Hepatocyte (in vitro differentiated cells): Measurements from ENCODE around the gene ATP6V0A1. TPM values are rescaled to one million over a fixed set of nuclear protein-coding genes. Genes with fewer than 3 reads are reported as not detected.

ENCODE experiments used
- DNase-seq: peaks from one replicate; pipeline ENCODE4 v3.0.0-alpha.2; 2016; ENCODE audit warnings: low spot score
- H2AFZ ChIP-seq: fragments of 200-600 bp; sonication (generic); 2 replicates; pipeline ENCODE4 v1.6.0; 2016; ENCODE audit warnings: antibody characterized with exemption, mild to moderate bottlenecking
- H3K27ac ChIP-seq: fragments of 200-600 bp; sonication (generic); 2 replicates; pipeline ENCODE4 v1.5.1; 2016; ENCODE audit warnings: mild to moderate bottlenecking
- H3K27me3 ChIP-seq: fragments of 200-600 bp; sonication (generic); 2 replicates; pipeline ENCODE4 v1.6.1; 2016
- H3K36me3 ChIP-seq: fragments of 200-600 bp; sonication (generic); replicated peaks from 2 replicates; pipeline ENCODE4 v1.5.1; 2016; ENCODE audit warnings: low read depth; ENCODE audit not compliant: insufficient read depth
- H3K4me1 ChIP-seq: fragments of 200-600 bp; sonication (generic); 2 replicates; pipeline ENCODE4 v1.5.1; 2016; ENCODE audit warnings: mild to moderate bottlenecking, moderate library complexity; ENCODE audit not compliant: insufficient read depth
- H3K4me2 ChIP-seq: fragments of 200-600 bp; sonication (generic); 2 replicates; pipeline ENCODE4 v1.6.0; 2016
- H3K4me3 ChIP-seq: fragments of 200-600 bp; sonication (generic); 2 replicates; pipeline ENCODE4 v1.5.1; 2016; ENCODE audit warnings: mild to moderate bottlenecking
- H3K79me2 ChIP-seq: fragments of 200-600 bp; sonication (generic); 2 replicates; pipeline ENCODE4 v1.6.0; 2017; ENCODE audit warnings: mild to moderate bottlenecking
- H3K9me2 ChIP-seq: fragments of 200-600 bp; sonication (generic); replicated peaks from 2 replicates; pipeline ENCODE4 v1.6.0; 2017; ENCODE audit warnings: mild to moderate bottlenecking; ENCODE audit not compliant: insufficient read depth
- H3K9me3 ChIP-seq: fragments of 200-600 bp; sonication (generic); 2 replicates; pipeline ENCODE4 v1.5.1; 2016; ENCODE audit warnings: low read depth, mild to moderate bottlenecking
- H4K20me1 ChIP-seq: fragments of 200-600 bp; sonication (generic); 2 replicates; pipeline ENCODE4 v1.6.0; 2016; ENCODE audit warnings: mild to moderate bottlenecking; ENCODE audit not compliant: insufficient read depth, poor library complexity, severe bottlenecking
- EZH2 ChIP-seq: fragments of 200-600 bp; sonication (generic); IDR thresholded peaks from 2 replicates; pipeline ENCODE4 v1.6.1; 2016; ENCODE audit warnings: antibody characterized with exemption, mild to moderate bottlenecking, borderline replicate concordance
- EZH2phosphoT487 ChIP-seq: fragments of 200-600 bp; sonication (generic); IDR thresholded peaks from one replicate; pipeline ENCODE4 v1.6.1; 2018; ENCODE audit warnings: antibody characterized with exemption, mild to moderate bottlenecking, low read depth, moderate library complexity; ENCODE audit not compliant: unreplicated experiment, severe bottlenecking
- WGBS: methylation state at CpG from one replicate; pipeline ENCODE4 v1.1.6; 2016; ENCODE audit warnings: low lambda C conversion rate; ENCODE audit errors: missing lambda C conversion rate; 5-methylcytosine and 5-hydroxymethylcytosine counted together
- polyA plus RNA-seq: library from polyadenylated mRNA; unstranded; fragments of >200 nt; fragmentation: Nextera tagmentation; extraction: Ambion mirVana; gene quantifications from 2 replicates; pipeline ENCODE4 v1.2.1, GENCODE V29; 2016
- total RNA-seq: library from RNA; depleted of rRNA; stranded (reverse); fragments of >200 nt; gene quantifications from 2 replicates; pipeline ENCODE4 v1.2.3, GENCODE V29; 2014
- TF ChIP-seq, protein P1 (sequence below): fragments of 200-600 bp; sonication (generic); IDR thresholded peaks from 2 replicates; pipeline ENCODE4 v1.5.1; 2016; ENCODE audit warnings: antibody characterized with exemption, mild to moderate bottlenecking; ENCODE audit not compliant: poor library complexity

The ATP6V0A1 gene
- 58.3 and 71.4 TPM in 2 replicates for total RNA-seq
- polyA plus RNA-seq = 63.4 and 65.2 TPM in 2 replicates

DNA sequence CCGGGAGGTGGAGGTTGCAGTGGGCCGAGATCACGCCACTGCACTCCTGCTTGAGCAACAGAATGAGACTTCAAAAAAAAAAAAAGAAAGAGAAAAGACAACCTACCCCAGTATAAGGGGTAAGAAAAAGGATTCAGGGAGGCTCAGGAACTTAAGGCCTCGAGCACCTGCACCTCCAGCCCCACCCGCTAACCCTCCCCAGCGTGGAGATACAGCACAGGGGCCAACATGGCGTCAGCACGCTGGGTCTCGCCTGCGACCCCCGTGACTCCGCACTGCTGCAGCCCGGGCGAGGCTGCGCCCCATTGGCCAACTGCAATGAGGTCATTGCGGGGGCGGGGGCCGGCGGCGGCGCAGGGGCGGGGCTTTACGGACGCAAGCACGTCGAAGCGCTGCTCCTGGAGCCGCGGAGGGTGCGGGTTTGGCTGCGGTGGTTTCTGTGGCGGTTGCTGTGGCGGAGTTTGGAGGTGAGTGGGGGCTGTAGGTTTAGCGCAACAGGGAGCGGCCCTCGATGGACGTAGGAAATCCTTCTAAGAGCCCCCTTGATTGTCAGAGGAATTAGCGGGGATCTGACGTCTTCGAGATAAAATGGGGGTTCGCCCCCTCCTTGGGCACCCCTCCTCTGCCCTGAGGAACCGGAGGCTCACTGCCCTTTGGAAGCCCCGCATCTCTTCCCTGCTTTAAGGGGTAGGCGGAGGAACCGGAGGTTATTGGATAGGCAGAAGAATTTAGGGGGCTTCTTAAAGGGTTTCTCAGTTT lies at the start of gene ATP6V0A1:
TSS of gene ATP6V0A1 (plus strand) at position 382 of the 759 bp plus-strand sequence. CDS start 2,017 bp downstream, outside the sequence.
- Histone ChIP-seq H3K27ac (peak within 1 kb of the TSS; percentile 97), H3K4me1 (peaks cover 13% of the 10 kb centered on the region), H2AFZ (peak within 1 kb of the TSS; percentile 57), H3K36me3 (no peaks in the 10 kb centered on the region), H3K79me2 (peaks cover 35% of the 10 kb centered on the region), H3K9me3 (no peaks in the 10 kb centered on the region), H3K9me2 (no peaks in the 10 kb centered on the region), H3K27me3 (no peaks in the 10 kb centered on the region), H3K4me2 (peak within 1 kb of the TSS; percentile 92), H3K4me3 (peak within 1 kb of the TSS; percentile 80), H4K20me1 (peaks cover 8% of the 10 kb centered on the region)
- WGBS = 7% methylated on average over 45 of the region's 45 CpGs
- TF ChIP-seq, protein P1, sequence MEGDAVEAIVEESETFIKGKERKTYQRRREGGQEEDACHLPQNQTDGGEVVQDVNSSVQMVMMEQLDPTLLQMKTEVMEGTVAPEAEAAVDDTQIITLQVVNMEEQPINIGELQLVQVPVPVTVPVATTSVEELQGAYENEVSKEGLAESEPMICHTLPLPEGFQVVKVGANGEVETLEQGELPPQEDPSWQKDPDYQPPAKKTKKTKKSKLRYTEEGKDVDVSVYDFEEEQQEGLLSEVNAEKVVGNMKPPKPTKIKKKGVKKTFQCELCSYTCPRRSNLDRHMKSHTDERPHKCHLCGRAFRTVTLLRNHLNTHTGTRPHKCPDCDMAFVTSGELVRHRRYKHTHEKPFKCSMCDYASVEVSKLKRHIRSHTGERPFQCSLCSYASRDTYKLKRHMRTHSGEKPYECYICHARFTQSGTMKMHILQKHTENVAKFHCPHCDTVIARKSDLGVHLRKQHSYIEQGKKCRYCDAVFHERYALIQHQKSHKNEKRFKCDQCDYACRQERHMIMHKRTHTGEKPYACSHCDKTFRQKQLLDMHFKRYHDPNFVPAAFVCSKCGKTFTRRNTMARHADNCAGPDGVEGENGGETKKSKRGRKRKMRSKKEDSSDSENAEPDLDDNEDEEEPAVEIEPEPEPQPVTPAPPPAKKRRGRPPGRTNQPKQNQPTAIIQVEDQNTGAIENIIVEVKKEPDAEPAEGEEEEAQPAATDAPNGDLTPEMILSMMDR = no peak
- no peak for TF ChIP-seq EZH2
- TF ChIP-seq EZH2phosphoT487 = no peak
- DNase-seq = peak; percentile 95

DNA sequence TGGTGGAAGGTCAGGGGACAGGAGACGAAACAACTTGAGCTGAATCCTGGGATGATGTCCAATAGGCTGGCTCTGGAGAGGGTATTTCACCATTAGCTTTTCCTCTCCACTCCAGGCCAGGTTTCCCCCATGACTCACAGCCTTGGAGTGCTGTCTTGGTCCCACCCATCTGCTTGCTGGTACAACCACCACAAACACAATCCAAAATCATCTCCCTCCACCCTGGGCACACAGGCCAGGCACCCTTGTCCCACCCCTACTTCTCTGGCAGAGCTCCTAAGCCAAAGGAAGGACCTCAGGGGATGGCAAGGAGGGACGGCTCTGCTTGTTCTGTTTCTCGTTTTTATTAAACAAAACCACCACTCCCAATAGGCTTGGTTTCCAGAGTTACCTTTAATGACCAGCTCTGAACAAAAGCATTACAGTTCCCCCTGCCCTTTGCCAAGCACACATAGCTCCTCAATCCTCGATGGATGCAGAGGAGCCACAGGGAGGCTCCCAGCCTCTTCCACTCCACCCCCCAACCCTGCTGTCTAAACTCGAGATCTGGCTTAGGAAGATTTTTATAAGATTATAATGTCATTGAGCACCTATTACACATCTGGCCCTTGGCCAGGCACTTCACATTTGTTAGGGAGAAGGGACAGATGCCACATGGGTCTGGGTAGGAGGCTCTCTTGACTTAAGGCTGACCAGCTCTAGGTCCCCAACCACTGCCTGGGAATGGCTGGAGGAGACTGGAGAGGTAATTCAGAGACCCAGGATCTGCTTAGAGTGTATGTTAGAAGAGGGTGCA lies 49.0 kb upstream of the ATP6V0A1 start:
- H3K9me2 ChIP-seq = no peaks in the 10 kb centered on the region
- H3K9me3 ChIP-seq = no peaks in the 10 kb centered on the region
- H3K4me3 ChIP-seq = no peak overlapping the region
- H3K4me2 ChIP-seq = no peak overlapping the region
- H4K20me1 ChIP-seq = peaks cover 13% of the 10 kb centered on the region
- WGBS = 35% methylated on average over 5 of the region's 5 CpGs
- TF ChIP-seq, protein P1 = no peak
- TF ChIP-seq EZH2phosphoT487 (no peak), EZH2 (no peak)
- H3K36me3 ChIP-seq = no peaks in the 10 kb centered on the region
- H3K27me3 ChIP-seq = no peaks in the 10 kb centered on the region
- H3K4me1 ChIP-seq = no peaks in the 10 kb centered on the region
- DNase-seq = peak; percentile 54
- peaks cover 18% of the 10 kb centered on the region for H3K79me2 ChIP-seq
- peak overlapping the region; percentile 52 for H3K27ac ChIP-seq
- no peak overlapping the region for H2AFZ ChIP-seq

DNA sequence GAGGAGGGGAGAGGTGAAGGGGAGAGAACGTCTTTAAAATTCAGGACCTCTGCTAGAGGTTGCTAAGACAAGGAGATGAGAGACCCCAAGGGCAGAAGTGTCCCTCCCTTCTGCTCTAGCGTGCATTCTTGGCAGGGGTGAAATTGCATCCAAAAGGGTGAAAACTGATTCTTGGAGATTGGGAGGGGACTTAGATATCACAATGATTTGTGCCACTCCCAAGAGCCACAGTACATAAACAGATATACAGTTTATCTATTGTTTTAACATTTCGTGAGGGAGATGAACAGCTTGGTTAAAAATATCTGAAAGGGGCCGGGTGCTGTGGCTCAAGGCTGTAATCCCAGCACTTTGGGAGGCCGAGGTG lies 48.4 kb upstream of the ATP6V0A1 start:
- H2AFZ ChIP-seq = no peak overlapping the region
- H3K4me1 ChIP-seq = no peaks in the 10 kb centered on the region
- no peak overlapping the region for H3K4me3 ChIP-seq
- DNase-seq = no peak
- TF ChIP-seq EZH2phosphoT487 = no peak
- TF ChIP-seq EZH2 = no peak
- TF ChIP-seq, protein P1 = no peak
- H3K9me3 ChIP-seq = no peaks in the 10 kb centered on the region
- no peaks in the 10 kb centered on the region for H3K36me3 ChIP-seq
- H3K27me3 ChIP-seq = no peaks in the 10 kb centered on the region
- H3K79me2 ChIP-seq = peaks cover 22% of the 10 kb centered on the region
- H3K4me2 ChIP-seq = no peak overlapping the region
- H3K27ac ChIP-seq = peak overlapping the region; percentile 52
- 91% methylated on average over 5 of the region's 5 CpGs for WGBS
- no peaks in the 10 kb centered on the region for H3K9me2 ChIP-seq
- H4K20me1 ChIP-seq = peaks cover 13% of the 10 kb centered on the region
